Measurements from ENCODE around the gene C2CD3. TPM values are rescaled to one million over a fixed set of nuclear protein-coding genes. Genes with fewer than 3 reads are reported as not detected.

The C2CD3 gene
- total and polyA plus RNA-seq, 10 of the 15 experiments (the other 5 are each of a cell fraction or from before 2014, with no cell fraction given), result 2.3 to 24.0 (median 16.3) TPM

DNA sequence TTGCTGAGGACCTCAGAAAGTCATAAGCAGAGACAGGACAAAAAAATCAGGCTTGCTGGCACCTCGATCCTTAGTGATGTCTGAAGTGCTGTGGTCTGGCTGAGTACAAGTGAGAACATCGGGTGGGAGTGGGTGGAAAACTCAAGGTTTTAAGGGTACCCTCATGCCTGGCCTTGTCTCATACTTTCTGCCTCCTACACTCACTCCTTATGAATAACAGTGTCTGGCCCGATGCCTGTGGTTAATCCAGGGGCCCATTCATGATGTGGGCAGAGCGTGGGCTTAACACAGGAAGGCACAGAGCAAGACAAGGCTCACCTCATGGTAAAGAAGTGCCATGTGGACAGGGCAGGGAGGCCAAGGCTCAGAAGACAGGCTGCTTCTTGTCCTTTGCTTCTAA lies 150.9 kb downstream of the C2CD3 start:
- RAD21 ChIA-PET (ENCODE audit: unreplicated experiment), result interaction anchor here (0.5 to 3.5 kb wide), 9 partner anchors 10 to 129 kb away, joined by 3 to 31 read pairs (median 6); partner anchors contain the start of gene UCP2
- H3K4me2 ChIP-seq (ENCODE audit: control insufficient read depth, insufficient read depth), result peak overlapping the region; percentile 50
- SMC1A ChIA-PET (ENCODE audit: uncharacterized antibody, unreplicated experiment), result interaction anchor here (1.2 to 3.7 kb wide), 8 partner anchors 9 to 430 kb away, joined by 3 to 49 read pairs (median 8); partner anchors contain the start of gene UCP2
- FAIRE-seq (peak; percentile 66), DNase-seq (ENCODE audit: low read depth, low spot score) (peak; percentile 20), ATAC-seq (peak; percentile 75)
- H3K36me3 ChIP-seq (ENCODE audit: control insufficient read depth in 2 of 2, insufficient read depth in 2 of 2, low read length in 1 of 2), result peaks cover 0 to 1% of the 10 kb centered on the region in 2 experiments; a peak in 3 of 4 replicates
- in situ Hi-C loops (cut with MboI) (no loop called here), intact Hi-C loops (cut with micrococcal nuclease; ENCODE audit: unreplicated experiment) (loop anchor here (5.0 kb wide), 1 partner anchor 38 kb away; the partner anchor contains the start of gene UCP2)
- H2AFZ ChIP-seq (ENCODE audit: control insufficient read depth, low read depth, low read length), result peak overlapping the region; percentile 50
- H3K27me3 ChIP-seq (replicated peaks in 1 of 2; ENCODE audit: control insufficient read depth in 2 of 2, insufficient read depth in 2 of 2, low read length in 1 of 2), result no peaks in the 10 kb centered on the region
- CTCF ChIA-PET, result interaction anchor here (1.3 to 2.1 kb wide), 6 partner anchors 14 to 56 kb away, joined by 4 to 8 read pairs (median 5); no protein-coding TSS in a partner anchor
- BruUV-seq (replicated peaks), result no TSS peak
- peaks cover 21% of the 10 kb centered on the region for H3K4me1 ChIP-seq (ENCODE audit: control insufficient read depth, insufficient read depth, low read length)
- H3K9me3 ChIP-seq (replicated peaks; ENCODE audit: control insufficient read depth, insufficient read depth, low read length), result no peaks in the 10 kb centered on the region
- POLR2A ChIA-PET, result interaction anchor here (1.0 to 3.1 kb wide), 5 partner anchors 8 to 40 kb away, joined by 4 to 20 read pairs (median 5); partner anchors contain the start of gene UCP2
- no peak overlapping the region; the same call in 1 of the 2 replicates for H3K9ac ChIP-seq (ENCODE audit: control insufficient read depth, insufficient read depth, low read length)
- no peaks in the 10 kb centered on the region for H4K20me1 ChIP-seq (ENCODE audit: control insufficient read depth, insufficient read depth)
- H3K27ac ChIP-seq (ENCODE audit: control insufficient read depth, insufficient read depth), result peak overlapping the region; percentile 58
- no peaks in the 10 kb centered on the region for H3K79me2 ChIP-seq (ENCODE audit: control insufficient read depth, insufficient read depth, low read length)
- no peak overlapping the region for H3K4me3 ChIP-seq
- 42% methylated on average over 4 of the region's 4 CpGs for WGBS (ENCODE audit: insufficient coverage, insufficient replicate concordance, low lambda C conversion rate, missing lambda C conversion rate)
- TF ChIP-seq CREB1 (IDR thresholded peaks at IDR 0.05; ENCODE audit: low read depth) (no peak), KLF5 (IDR thresholded peaks at IDR 0.05; ENCODE audit: partially characterized antibody) (no peak), CREM (IDR thresholded peaks at IDR 0.05; ENCODE audit: low read depth) (no peak), NR2C1 (IDR thresholded peaks at IDR 0.05) (no peak), JUNB (IDR thresholded peaks at IDR 0.05) (peak; percentile 25; the same call in 1 of the 2 replicates), ASH2L (IDR thresholded peaks at IDR 0.05; ENCODE audit: borderline replicate concordance, low read depth) (no peak), BCL11A (IDR thresholded peaks at IDR 0.05; ENCODE audit: low read depth, low read length) (0 out of 2 replicates have a peak, but pooled peaks have one; percentile 10), RUNX3 (IDR thresholded peaks at IDR 0.05; ENCODE audit: low read length) (peak; percentile 82), FOXK2 (IDR thresholded peaks at IDR 0.05) (no peak), SREBF2 (IDR thresholded peaks at IDR 0.05; ENCODE audit: low read length) (no peak), HDAC6 (IDR thresholded peaks at IDR 0.05; ENCODE audit: unreplicated experiment) (no peak), CBFB (IDR thresholded peaks at IDR 0.05; ENCODE audit: low read depth) (peak; percentile 57; the same call in 1 of the 2 replicates), IKZF2 (IDR thresholded peaks at IDR 0.05) (peak in 1 of 2 experiments; percentile 14; a peak in 2 of 4 replicates), NFYB (IDR thresholded peaks at IDR 0.05; ENCODE audit: insufficient read depth, low read depth, low read length) (no peak), MXI1 (IDR thresholded peaks at IDR 0.05; ENCODE audit: low read depth, low read length) (no peak), YBX1 (IDR thresholded peaks at IDR 0.05) (no peak)
- TF ChIP-seq, protein P1, sequence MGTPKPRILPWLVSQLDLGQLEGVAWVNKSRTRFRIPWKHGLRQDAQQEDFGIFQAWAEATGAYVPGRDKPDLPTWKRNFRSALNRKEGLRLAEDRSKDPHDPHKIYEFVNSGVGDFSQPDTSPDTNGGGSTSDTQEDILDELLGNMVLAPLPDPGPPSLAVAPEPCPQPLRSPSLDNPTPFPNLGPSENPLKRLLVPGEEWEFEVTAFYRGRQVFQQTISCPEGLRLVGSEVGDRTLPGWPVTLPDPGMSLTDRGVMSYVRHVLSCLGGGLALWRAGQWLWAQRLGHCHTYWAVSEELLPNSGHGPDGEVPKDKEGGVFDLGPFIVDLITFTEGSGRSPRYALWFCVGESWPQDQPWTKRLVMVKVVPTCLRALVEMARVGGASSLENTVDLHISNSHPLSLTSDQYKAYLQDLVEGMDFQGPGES (IDR thresholded peaks at IDR 0.05), result no peak
- TF ChIP-seq, protein P2, sequence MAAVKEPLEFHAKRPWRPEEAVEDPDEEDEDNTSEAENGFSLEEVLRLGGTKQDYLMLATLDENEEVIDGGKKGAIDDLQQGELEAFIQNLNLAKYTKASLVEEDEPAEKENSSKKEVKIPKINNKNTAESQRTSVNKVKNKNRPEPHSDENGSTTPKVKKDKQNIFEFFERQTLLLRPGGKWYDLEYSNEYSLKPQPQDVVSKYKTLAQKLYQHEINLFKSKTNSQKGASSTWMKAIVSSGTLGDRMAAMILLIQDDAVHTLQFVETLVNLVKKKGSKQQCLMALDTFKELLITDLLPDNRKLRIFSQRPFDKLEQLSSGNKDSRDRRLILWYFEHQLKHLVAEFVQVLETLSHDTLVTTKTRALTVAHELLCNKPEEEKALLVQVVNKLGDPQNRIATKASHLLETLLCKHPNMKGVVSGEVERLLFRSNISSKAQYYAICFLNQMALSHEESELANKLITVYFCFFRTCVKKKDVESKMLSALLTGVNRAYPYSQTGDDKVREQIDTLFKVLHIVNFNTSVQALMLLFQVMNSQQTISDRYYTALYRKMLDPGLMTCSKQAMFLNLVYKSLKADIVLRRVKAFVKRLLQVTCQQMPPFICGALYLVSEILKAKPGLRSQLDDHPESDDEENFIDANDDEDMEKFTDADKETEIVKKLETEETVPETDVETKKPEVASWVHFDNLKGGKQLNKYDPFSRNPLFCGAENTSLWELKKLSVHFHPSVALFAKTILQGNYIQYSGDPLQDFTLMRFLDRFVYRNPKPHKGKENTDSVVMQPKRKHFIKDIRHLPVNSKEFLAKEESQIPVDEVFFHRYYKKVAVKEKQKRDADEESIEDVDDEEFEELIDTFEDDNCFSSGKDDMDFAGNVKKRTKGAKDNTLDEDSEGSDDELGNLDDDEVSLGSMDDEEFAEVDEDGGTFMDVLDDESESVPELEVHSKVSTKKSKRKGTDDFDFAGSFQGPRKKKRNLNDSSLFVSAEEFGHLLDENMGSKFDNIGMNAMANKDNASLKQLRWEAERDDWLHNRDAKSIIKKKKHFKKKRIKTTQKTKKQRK (IDR thresholded peaks at IDR 0.05; ENCODE audit: low read depth, low read length), result no peak
- TF ChIP-seq, protein P3, sequence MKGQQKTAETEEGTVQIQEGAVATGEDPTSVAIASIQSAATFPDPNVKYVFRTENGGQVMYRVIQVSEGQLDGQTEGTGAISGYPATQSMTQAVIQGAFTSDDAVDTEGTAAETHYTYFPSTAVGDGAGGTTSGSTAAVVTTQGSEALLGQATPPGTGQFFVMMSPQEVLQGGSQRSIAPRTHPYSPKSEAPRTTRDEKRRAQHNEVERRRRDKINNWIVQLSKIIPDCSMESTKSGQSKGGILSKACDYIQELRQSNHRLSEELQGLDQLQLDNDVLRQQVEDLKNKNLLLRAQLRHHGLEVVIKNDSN (IDR thresholded peaks at IDR 0.05; ENCODE audit: borderline replicate concordance, extremely low read length, insufficient read depth, low read depth, low read length), result no peak
